Panc1 (cell line): ENCODE results near the gene BRD4. TPM values are rescaled to one million over a fixed set of nuclear protein-coding genes. Genes with fewer than 3 reads are reported as not detected.

ENCODE experiments used
- ATAC-seq: fragments of 200-7000 bp; cut with Tn5 transposase; 2 replicates; pipeline ENCODE4 v1.9.1; 2020; ENCODE audit warnings: mild to moderate bottlenecking, moderate library complexity
- BruUV-seq: library from RNA; stranded (reverse); fragments of 400-500 nt; replicated peaks from 2 replicates; lab custom pipeline; 2021; lab: Mats Ljungman, UMichigan
- CTCF ChIA-PET: fragments of 300-600 bp; sonication (Branson Sonifier 250); formaldehyde crosslinking; loops from one replicate; lab custom pipeline; 2022; ENCODE audit warnings: antibody characterized with exemption; lab: Charles Lee
- POLR2A ChIA-PET: fragments of 300-600 bp; sonication (Branson Sonifier 250); formaldehyde crosslinking; loops from one replicate; lab custom pipeline; 2022; ENCODE audit warnings: antibody characterized with exemption; lab: Charles Lee
- DNase-seq: peaks from one replicate; pipeline ENCODE4 v3.0.0-alpha.2; 2010; ENCODE audit warnings: low read depth, low spot score
- H3K27ac ChIP-seq: 2 replicates; pipeline ENCODE4 v1.5.1; 2011; ENCODE audit warnings: mild to moderate bottlenecking, low read length, inconsistent platforms
- H3K27me3 ChIP-seq: fragments of 200-500 bp; sonication (Bioruptor generic); 2 replicates; pipeline ENCODE4 v1.6.0; 2014; ENCODE audit warnings: low read length, inconsistent platforms; ENCODE audit not compliant: control insufficient read depth, insufficient read depth
- H3K36me3 ChIP-seq: fragments of 200-500 bp; sonication (Bioruptor generic); 2 replicates; pipeline ENCODE4 v1.5.1; 2014; ENCODE audit warnings: inconsistent platforms, mild to moderate bottlenecking, low read length, moderate library complexity; ENCODE audit not compliant: control insufficient read depth, insufficient read depth
- H3K4me1 ChIP-seq: 2 replicates; pipeline ENCODE4 v1.5.1; 2011; ENCODE audit warnings: inconsistent platforms, mild to moderate bottlenecking, low read length, moderate library complexity; ENCODE audit not compliant: control insufficient read depth, insufficient read depth
- H3K4me3 ChIP-seq, 2 experiments: 2 replicates each; pipeline ENCODE4 v1.5.1; 2011 to 2012; ENCODE audit warnings: low read depth in 2 of 2, low read length in 2 of 2, mild to moderate bottlenecking in 2 of 2, inconsistent platforms in 1 of 2, moderate library complexity in 1 of 2
- H3K9me3 ChIP-seq: fragments of 200-500 bp; sonication (Bioruptor generic); 2 replicates; pipeline ENCODE4 v1.5.1; 2014; ENCODE audit warnings: low read depth, mild to moderate bottlenecking, inconsistent platforms, low read length, moderate library complexity; ENCODE audit not compliant: control insufficient read depth, insufficient read depth
- CTCF ChIP-seq: fragments of 450-650 bp; IDR thresholded peaks from 2 replicates; pipeline ENCODE4 v1.5.1; 2017; ENCODE audit warnings: mild to moderate bottlenecking
- POLR2AphosphoS5 ChIP-seq: IDR thresholded peaks from 2 replicates; pipeline ENCODE4 v1.6.1; 2012; ENCODE audit warnings: mild to moderate bottlenecking, low read depth, low read length, moderate library complexity
- REST ChIP-seq, 2 experiments: IDR thresholded peaks; 2 replicates each; pipeline ENCODE4 v1.6.1; 2011 to 2012; ENCODE audit warnings: low read depth in 2 of 2, control low read depth in 1 of 2, low read length in 1 of 2, mild to moderate bottlenecking in 1 of 2, moderate library complexity in 1 of 2; ENCODE audit not compliant: insufficient read depth in 1 of 2
- SIN3A ChIP-seq: IDR thresholded peaks from 2 replicates; pipeline ENCODE4 v1.6.1; 2012; ENCODE audit warnings: low read depth, mild to moderate bottlenecking, low read length, moderate library complexity, borderline replicate concordance; ENCODE audit not compliant: insufficient read depth
- TCF7L2 ChIP-seq: IDR thresholded peaks from 2 replicates; pipeline ENCODE4 v1.6.1; 2011; ENCODE audit warnings: mild to moderate bottlenecking, low read depth, low read length, inconsistent platforms
- in situ Hi-C: cut with HindIII; loops from 2 replicates; pipeline ENCODE4 v1.10.0; 2016; ENCODE audit warnings: low sequenced_read_pairs, low pct_unique_long_range_greater_than_20kb
- intact Hi-C: fragments of 100-400 bp; cut with micrococcal nuclease; formaldehyde crosslinking; loops from one replicate; pipeline ENCODE4 v1.10.0; 2022; ENCODE audit not compliant: unreplicated experiment
- total RNA-seq: library from RNA; stranded (reverse); gene quantifications from one replicate; pipeline ENCODE4 v1.2.1, GENCODE V29; 2021; ENCODE audit not compliant: unreplicated experiment

The BRD4 gene
- total RNA-seq, 1 experiment from 2014 or later: 102 TPM

- ATAC-seq (no peak), DNase-seq (no peak)
- H3K4me1 ChIP-seq: peaks cover 48% of the 10 kb centered on the region
- ChIA-PET POLR2A (no interaction called here), CTCF (interaction anchor here (0.8 kb wide), 1 partner anchor 8 kb away, joined by 3 read pairs; no protein-coding TSS in a partner anchor)
- no peak overlapping the region for H3K27ac ChIP-seq
- no TSS peak for BruUV-seq
- in situ Hi-C loops (no loop called here), intact Hi-C loops (no loop called here)
- H3K4me3 ChIP-seq: no peak overlapping the region
- no peaks in the 10 kb centered on the region for H3K27me3 ChIP-seq
- no peaks in the 10 kb centered on the region for H3K9me3 ChIP-seq
- H3K36me3 ChIP-seq: no peaks in the 10 kb centered on the region
- TF ChIP-seq POLR2AphosphoS5: no peak
- TF ChIP-seq CTCF: no peak
- no peak for TF ChIP-seq SIN3A
- TF ChIP-seq TCF7L2: no peak
- TF ChIP-seq REST (IDR thresholded peaks at IDR 0.05; ENCODE audit: insufficient read depth in 1 of 2, low read depth in 2 of 2, low read length in 1 of 2): no peak
Measured at GRCh38 chr19:15290166-15290565, 42.2 kb downstream of the BRD4 start.

- in situ Hi-C loops (no loop called here), intact Hi-C loops (no loop called here)
- peaks cover 47% of the 10 kb centered on the region for H3K4me1 ChIP-seq
- no peak for DNase-seq
- H3K4me3 ChIP-seq: no peak overlapping the region
- H3K9me3 ChIP-seq: no peaks in the 10 kb centered on the region
- no peaks in the 10 kb centered on the region for H3K27me3 ChIP-seq
- ATAC-seq: no peak
- no peak for TF ChIP-seq SIN3A
- TF ChIP-seq TCF7L2: no peak
- no peak for TF ChIP-seq CTCF
- TF ChIP-seq POLR2AphosphoS5: no peak
- no peak for TF ChIP-seq REST (IDR thresholded peaks at IDR 0.05; ENCODE audit: insufficient read depth in 1 of 2, low read depth in 2 of 2, low read length in 1 of 2)
- H3K27ac ChIP-seq: no peak overlapping the region
- no peaks in the 10 kb centered on the region for H3K36me3 ChIP-seq
- ChIA-PET POLR2A (interaction anchor here (0.6 kb wide), 1 partner anchor 150 kb away, joined by 11 read pairs; no protein-coding TSS in a partner anchor), CTCF (no interaction called here)
- TSS peak; percentile 14 for BruUV-seq
Measured at GRCh38 chr19:15289673-15290072, 42.7 kb downstream of the BRD4 start.
